H1 (cell line): ENCODE data around the gene NRAS. TPM values are rescaled to one million over a fixed set of nuclear protein-coding genes. Genes with fewer than 3 reads are reported as not detected.

Source experiments
- CTCF ChIA-PET: fragments of 300-600 bp; sonication (Branson Sonifier 250); formaldehyde crosslinking; loops from one replicate; lab custom pipeline; 2021; ENCODE audit not compliant: partially characterized antibody; lab: Charles Lee
- POLR2A ChIA-PET: fragments of 300-600 bp; sonication (Branson Sonifier 250); formaldehyde crosslinking; loops from one replicate; lab custom pipeline; 2021; ENCODE audit warnings: inconsistent platforms; ENCODE audit not compliant: partially characterized antibody; lab: Charles Lee
- DNase-seq, 2 experiments: peaks; one replicate each; pipeline versions ENCODE4 v3.0.0 to v3.0.0-alpha.2; 2010 to 2022; ENCODE audit warnings: low spot score in 2 of 2, low read depth in 1 of 2, mixed read lengths in 1 of 2
- FAIRE-seq: peaks from 2 replicates; lab custom pipeline; 2011; peaks lifted over from hg19 to GRCh38; lab: Jason Lieb, UNC
- H2AFZ ChIP-seq: 2 replicates; pipeline ENCODE4 v1.8.1; 2012; ENCODE audit warnings: low read length, inconsistent platforms
- H2AK5ac ChIP-seq: 2 replicates; pipeline ENCODE4 v1.6.1; 2013; ENCODE audit warnings: low read depth, low read length
- H2BK120ac ChIP-seq: replicated peaks from 2 replicates; pipeline ENCODE3; 2013; ENCODE audit warnings: low read depth, low read length, inconsistent platforms
- H2BK12ac ChIP-seq: 2 replicates; pipeline ENCODE4 v1.6.1; 2013; ENCODE audit warnings: low read depth, low read length
- H2BK15ac ChIP-seq: 2 replicates; pipeline ENCODE4 v1.6.1; 2013; ENCODE audit warnings: low read length
- H2BK20ac ChIP-seq: 2 replicates; pipeline ENCODE4 v1.6.1; 2013; ENCODE audit warnings: low read length
- H2BK5ac ChIP-seq: 2 replicates; pipeline ENCODE4 v1.6.1; 2013; ENCODE audit warnings: low read depth, low read length
- H3K14ac ChIP-seq: 2 replicates; pipeline ENCODE4 v1.6.1; 2013; ENCODE audit warnings: inconsistent platforms; ENCODE audit not compliant: insufficient read length
- H3K18ac ChIP-seq: 2 replicates; pipeline ENCODE4 v1.6.1; 2013; ENCODE audit warnings: low read length; ENCODE audit errors: extremely low read depth
- H3K23ac ChIP-seq: 2 replicates; pipeline ENCODE4 v1.6.1; 2013; ENCODE audit warnings: inconsistent platforms; ENCODE audit not compliant: insufficient read length
- H3K23me2 ChIP-seq: 2 replicates; pipeline ENCODE4 v1.6.1; 2013; ENCODE audit warnings: low read depth, low read length
- H3K27ac ChIP-seq: 2 replicates; pipeline ENCODE4 v1.6.1; 2011; ENCODE audit warnings: low read depth, low read length, inconsistent platforms
- H3K27me3 ChIP-seq, 4 experiments: replicated peaks in 1 of 4; 1 replicate in 1 of 4; 2 replicates in 3 of 4; pipeline versions ENCODE4 v1.6.1 to v1.8.1; 2011 to 2013; ENCODE audit warnings: low read length in 3 of 4, mild to moderate bottlenecking in 3 of 4, inconsistent platforms in 2 of 4, mixed read lengths in 2 of 4, moderate library complexity in 1 of 4; ENCODE audit not compliant: control insufficient read depth in 3 of 4, insufficient read depth in 3 of 4; ENCODE audit errors: extremely low read depth in 1 of 4
- H3K36me3 ChIP-seq, 4 experiments: 2 replicates each; pipeline versions ENCODE4 v1.6.1 to v1.8.1; 2011 to 2013; ENCODE audit warnings: mild to moderate bottlenecking in 4 of 4, low read length in 3 of 4, moderate library complexity in 2 of 4, control low read depth in 1 of 4, inconsistent platforms in 1 of 4; ENCODE audit not compliant: insufficient read depth in 4 of 4, control insufficient read depth in 2 of 4
- H3K4ac ChIP-seq: replicated peaks from 2 replicates; pipeline ENCODE3; 2013; ENCODE audit warnings: low read length, low read depth, mixed read lengths, inconsistent platforms; ENCODE audit not compliant: insufficient read length
- H3K4me1 ChIP-seq, 4 experiments: replicated peaks in 1 of 4; 1 replicate in 1 of 4; 2 replicates in 3 of 4; pipeline versions ENCODE4 v1.6.1 to v1.8.1; 2011 to 2013; ENCODE audit warnings: low read length in 3 of 4, inconsistent platforms in 2 of 4, mixed read lengths in 1 of 4; ENCODE audit not compliant: insufficient read depth in 4 of 4, control insufficient read depth in 3 of 4
- H3K4me2 ChIP-seq, 2 experiments: 2 replicates each; pipeline versions ENCODE4 v1.6.1 to v1.8.1; 2011 to 2013; ENCODE audit warnings: low read depth in 2 of 2, low read length in 2 of 2, control low read depth in 1 of 2, inconsistent platforms in 1 of 2, mild to moderate bottlenecking in 1 of 2; ENCODE audit not compliant: insufficient read depth in 1 of 2
- H3K4me3 ChIP-seq, 4 experiments: fragments of 200-600, 300-600 bp in 1 of 4; sonication (generic), shearing (Covaris generic), sonication (Bioruptor Twin) in 1 of 4; 2 replicates each; pipeline versions ENCODE4 v1.5.1 to v1.8.1; 2011 to 2016; ENCODE audit warnings: low read length in 4 of 4, low read depth in 3 of 4, control low read depth in 2 of 4, inconsistent platforms in 2 of 4, mild to moderate bottlenecking in 2 of 4, mixed read lengths in 1 of 4, moderate library complexity in 1 of 4; ENCODE audit not compliant: insufficient read depth in 2 of 4; ENCODE audit errors: extremely low read depth in 1 of 4
- H3K56ac ChIP-seq: replicated peaks from 2 replicates; pipeline ENCODE3; 2013; ENCODE audit warnings: low read depth, mild to moderate bottlenecking, mixed read lengths, low read length, inconsistent platforms; ENCODE audit not compliant: insufficient read length
- H3K79me1 ChIP-seq: 2 replicates; pipeline ENCODE4 v1.6.1; 2013; ENCODE audit warnings: low read depth, low read length, control low read depth
- H3K79me2 ChIP-seq, 2 experiments: 2 replicates each; pipeline versions ENCODE4 v1.6.1 to v1.8.1; 2012 to 2013; ENCODE audit warnings: low read length in 2 of 2, mild to moderate bottlenecking in 2 of 2, inconsistent platforms in 1 of 2; ENCODE audit not compliant: insufficient read depth in 2 of 2, control insufficient read depth in 1 of 2
- H3K9ac ChIP-seq, 4 experiments: replicated peaks in 1 of 4; 1 replicate in 1 of 4; 2 replicates in 3 of 4; pipeline versions ENCODE4 v1.6.1 to v1.8.1; 2011 to 2013; ENCODE audit warnings: low read depth in 3 of 4, low read length in 3 of 4, control low read depth in 2 of 4, mild to moderate bottlenecking in 2 of 4, moderate library complexity in 2 of 4, inconsistent platforms in 1 of 4; ENCODE audit errors: extremely low read depth in 1 of 4
- H3K9me3 ChIP-seq, 2 experiments: 2 replicates each; pipeline versions ENCODE4 v1.6.1 to v1.8.1; 2012 to 2013; ENCODE audit warnings: mild to moderate bottlenecking in 2 of 2, moderate library complexity in 2 of 2, control low read depth in 1 of 2, inconsistent platforms in 1 of 2, low read depth in 1 of 2, low read length in 1 of 2, mixed read lengths in 1 of 2; ENCODE audit not compliant: insufficient read depth in 2 of 2
- H4K20me1 ChIP-seq, 2 experiments: replicated peaks in 1 of 2; 2 replicates each; pipeline versions ENCODE3 to v1.8.1; 2011 to 2013; ENCODE audit warnings: inconsistent platforms in 2 of 2, low read length in 2 of 2, mild to moderate bottlenecking in 1 of 2; ENCODE audit not compliant: insufficient read depth in 2 of 2, control insufficient read depth in 1 of 2
- H4K5ac ChIP-seq: 2 replicates; pipeline ENCODE4 v1.6.1; 2013; ENCODE audit warnings: low read length, low read depth, mixed read lengths, inconsistent platforms; ENCODE audit not compliant: insufficient read length
- H4K8ac ChIP-seq: 2 replicates; pipeline ENCODE4 v1.8.0; 2013; ENCODE audit warnings: mild to moderate bottlenecking, moderate library complexity, low read length, inconsistent platforms; ENCODE audit not compliant: insufficient read depth; ENCODE audit errors: extremely low read depth
- H4K91ac ChIP-seq: replicated peaks from 2 replicates; pipeline ENCODE3; 2013; ENCODE audit warnings: low read length, mixed read lengths, inconsistent platforms; ENCODE audit not compliant: insufficient read length
- CHD1 ChIP-seq: IDR thresholded peaks from 2 replicates; pipeline ENCODE4 v1.6.1; 2012; ENCODE audit warnings: low read depth, low read length, improper control_type of control experiment
- EP300 ChIP-seq, 2 experiments: IDR thresholded peaks; 1 replicate in 1 of 2; 2 replicates in 1 of 2; pipeline ENCODE4 v1.6.1; 2011 to 2012; ENCODE audit warnings: low read depth in 2 of 2, low read length in 2 of 2, mild to moderate bottlenecking in 2 of 2, borderline replicate concordance in 1 of 2, inconsistent platforms in 1 of 2, moderate library complexity in 1 of 2
- FOSL1 ChIP-seq: IDR thresholded peaks from 2 replicates; pipeline ENCODE4 v1.6.1; 2011; ENCODE audit warnings: mild to moderate bottlenecking, low read depth, low read length, moderate library complexity; ENCODE audit not compliant: insufficient read depth
- GABPA ChIP-seq: IDR thresholded peaks from 2 replicates; pipeline ENCODE4 v1.6.1; 2011; ENCODE audit warnings: mild to moderate bottlenecking, low read length, moderate library complexity, borderline replicate concordance; ENCODE audit not compliant: insufficient read depth
- HDAC2 ChIP-seq, 2 experiments: fragments of 300-600 bp in 1 of 2; sonication (generic) in 1 of 2; IDR thresholded peaks; 2 replicates each; pipeline ENCODE4 v1.6.1; 2011 to 2012; ENCODE audit warnings: low read depth in 2 of 2, low read length in 2 of 2, mild to moderate bottlenecking in 2 of 2, moderate library complexity in 2 of 2, borderline replicate concordance in 1 of 2, inconsistent platforms in 1 of 2
- MAFK ChIP-seq: IDR thresholded peaks from 2 replicates; pipeline ENCODE4 v1.6.1; 2012; ENCODE audit warnings: low read depth, mild to moderate bottlenecking, improper control_type of control experiment, low read length
- PHF8 ChIP-seq: fragments of 200-600 bp; sonication (generic); conservative IDR thresholded peaks from 2 replicates; pipeline ENCODE4 v1.7.1; 2012; ENCODE audit warnings: low read depth, mild to moderate bottlenecking, inconsistent platforms, low read length, moderate library complexity
- RFX5 ChIP-seq: IDR thresholded peaks from 2 replicates; pipeline ENCODE4 v1.6.1; 2011; ENCODE audit warnings: low read depth, low read length, improper control_type of control experiment, borderline replicate concordance
- WGBS, 2 experiments: shearing (Covaris generic) in 1 of 2; methylation state at CpG; one replicate each; pipeline versions ENCODE4 v1.1.6 to v1.1.7; 2013 to 2015; ENCODE audit warnings: low lambda C conversion rate in 2 of 2, mixed read lengths in 2 of 2, inconsistent platforms in 1 of 2, low coverage in 1 of 2, missing lambda C conversion rate in 1 of 2; ENCODE audit not compliant: insufficient replicate concordance in 2 of 2, insufficient coverage in 1 of 2, insufficient read length in 1 of 2; ENCODE audit errors: extremely low coverage in 1 of 2, missing lambda C conversion rate in 1 of 2; 5-methylcytosine and 5-hydroxymethylcytosine counted together
- polyA plus RNA-seq, 7 experiments: library from polyadenylated mRNA; depleted of rRNA in 3 of 7; stranded (reverse) in 5 of 7; unstranded in 2 of 7; fragments of >200 nt in 5 of 7; fragments of 200-250 nt in 2 of 7; gene quantifications; 1 replicate in 5 of 7; 2 replicates in 1 of 7; 4 replicates in 1 of 7; pipeline versions ENCODE4 v1.2.1 to v1.2.3, GENCODE V29; 2011 to 2013; ENCODE audit warnings: missing spikeins in 2 of 7, mixed read lengths in 2 of 7
- total RNA-seq: library from RNA; stranded (reverse); fragmentation: NEBNext Ultra II Directional; extraction: Animal tissue kit (Norgen Biotek cat#: 25700); gene quantifications from 2 replicates; pipeline ENCODE4 v1.2.1, GENCODE V29; 2021

NRAS gene
- total and polyA plus RNA-seq, 2 of the 8 experiments (the other 6 are each of a cell fraction or from before 2014, with no cell fraction given): 24.5 to 65.1 TPM

DNA sequence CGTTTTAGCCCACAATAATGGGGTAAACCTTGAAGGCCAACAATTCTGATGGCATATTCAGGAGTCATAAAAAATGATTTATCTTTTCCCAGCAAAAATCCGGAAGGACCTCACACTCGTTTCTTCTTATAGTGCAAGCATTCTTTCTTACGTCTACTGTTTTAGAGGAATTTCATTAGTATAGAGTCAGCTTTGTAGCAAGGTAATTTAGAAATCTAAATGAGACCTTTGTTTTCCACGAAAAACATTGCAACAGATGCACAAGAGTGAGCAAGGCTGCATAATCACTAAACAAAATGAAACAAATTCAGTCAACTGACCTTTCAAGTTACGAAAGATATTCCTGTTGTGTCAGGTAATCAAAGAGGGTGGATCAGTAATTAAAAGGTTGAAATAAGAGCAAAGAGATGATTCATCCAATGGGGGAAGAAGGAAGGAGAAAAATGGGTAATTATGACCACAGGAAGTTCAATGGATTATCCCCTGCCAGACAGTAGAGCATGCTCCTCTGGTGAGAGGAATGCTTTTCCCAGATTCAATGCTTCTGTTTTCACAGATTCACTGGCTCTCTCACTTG is 41.8 kb upstream of the NRAS start:
- peaks cover 0 to 12% (median 2%) of the 10 kb centered on the region in 4 experiments; a peak in 2 of 8 replicates for H3K36me3 ChIP-seq
- no peaks in the 10 kb centered on the region for H3K27me3 ChIP-seq
- H3K56ac ChIP-seq: no peak overlapping the region
- FAIRE-seq: no peak
- POLR2A ChIA-PET: interaction anchor here (0.7 to 6.0 kb wide), 14 partner anchors 10 to 248 kb away, joined by 3 to 68 read pairs (median 8); partner anchors contain the start of genes DENND2C, NRAS, SIKE1 and TRIM33
- no peak overlapping the region for H2BK5ac ChIP-seq
- CTCF ChIA-PET: interaction anchor here (1.0 kb wide), 1 partner anchor 11 kb away, joined by 3 read pairs; no protein-coding TSS in a partner anchor
- WGBS, 2 experiments: 51% methylated on average over 6 of the region's 6 CpGs; no CpG with 5 or more reads in 1 of the 2 experiments
- H3K4me1 ChIP-seq: peaks cover 0 to 11% (median 3%) of the 10 kb centered on the region in 4 experiments; a peak in 2 of 7 replicates
- no peak overlapping the region; the same call in 1 of the 2 replicates for H2BK12ac ChIP-seq
- no peak overlapping the region for H3K18ac ChIP-seq
- DNase-seq: no peak
- peaks cover 37 to 39% of the 10 kb centered on the region in 2 experiments for H3K79me2 ChIP-seq
- no peak overlapping the region for H3K4ac ChIP-seq
- no peaks in the 10 kb centered on the region for H3K23me2 ChIP-seq
- H3K23ac ChIP-seq: no peak overlapping the region
- H2BK20ac ChIP-seq: no peak overlapping the region
- H3K27ac ChIP-seq: peak overlapping the region; percentile 100
- peak overlapping the region; percentile 96 for H2AFZ ChIP-seq
- H3K9me3 ChIP-seq: no peaks in the 10 kb centered on the region
- no peak overlapping the region for H4K8ac ChIP-seq
- peak overlapping the region in 3 of 4 experiments; percentile 8 to 48 (median 40); a peak in 2 of 7 replicates for H3K9ac ChIP-seq
- peak overlapping the region; percentile 10 to 100 (median 94); a peak in 5 of 8 replicates for H3K4me3 ChIP-seq
- no peak overlapping the region for H4K91ac ChIP-seq
- H3K14ac ChIP-seq: no peak overlapping the region
- peak overlapping the region; percentile 51 for H4K5ac ChIP-seq
- peaks cover 10 to 11% of the 10 kb centered on the region in 2 experiments for H4K20me1 ChIP-seq
- H3K4me2 ChIP-seq: peak overlapping the region; percentile 58 to 62
- no peak overlapping the region for H2BK15ac ChIP-seq
- no peak overlapping the region for H2BK120ac ChIP-seq
- H3K79me1 ChIP-seq: no peaks in the 10 kb centered on the region
- H2AK5ac ChIP-seq: no peak overlapping the region
- TF ChIP-seq MAFK: no peak
- no peak for TF ChIP-seq EP300 (IDR thresholded peaks at IDR 0.05; ENCODE audit: borderline replicate concordance in 1 of 2, low read depth in 2 of 2, low read length in 2 of 2)
- no peak for TF ChIP-seq CHD1
- TF ChIP-seq GABPA: no peak
- TF ChIP-seq RFX5: no peak
- no peak for TF ChIP-seq FOSL1
- TF ChIP-seq PHF8: no peak
- TF ChIP-seq HDAC2 (IDR thresholded peaks at IDR 0.05; ENCODE audit: borderline replicate concordance in 1 of 2, low read depth in 2 of 2, low read length in 2 of 2): no peak
